UCSD-AML1 (cell line): Measurements from ENCODE around the gene NPAS3.

Experiments used
- DNase-seq: peaks from one replicate; lab custom pipeline; 2025; ENCODE audit not compliant: unreplicated experiment; lab: John Stamatoyannopoulos, UW

NPAS3 gene

DNA sequence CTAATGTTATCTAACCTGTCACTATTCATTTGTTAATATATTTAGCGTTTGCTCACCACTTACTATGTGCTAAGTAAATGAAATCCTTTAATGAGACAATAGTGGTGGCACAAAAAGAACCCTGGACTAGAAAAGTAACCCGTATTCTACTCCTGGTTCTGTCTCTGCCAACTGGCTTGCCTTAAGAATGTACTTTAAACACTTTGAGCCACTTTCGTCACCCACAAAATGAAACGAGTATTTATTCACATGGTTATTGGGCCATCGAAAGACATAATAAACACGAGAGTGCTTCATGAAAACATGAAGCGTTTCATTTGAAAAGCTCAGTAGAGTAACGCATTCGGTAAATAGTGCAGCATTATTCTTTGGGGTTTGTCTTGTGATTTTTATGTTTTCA lies 757.5 kb downstream of the NPAS3 start:
- DNase-seq: no peak

DNA sequence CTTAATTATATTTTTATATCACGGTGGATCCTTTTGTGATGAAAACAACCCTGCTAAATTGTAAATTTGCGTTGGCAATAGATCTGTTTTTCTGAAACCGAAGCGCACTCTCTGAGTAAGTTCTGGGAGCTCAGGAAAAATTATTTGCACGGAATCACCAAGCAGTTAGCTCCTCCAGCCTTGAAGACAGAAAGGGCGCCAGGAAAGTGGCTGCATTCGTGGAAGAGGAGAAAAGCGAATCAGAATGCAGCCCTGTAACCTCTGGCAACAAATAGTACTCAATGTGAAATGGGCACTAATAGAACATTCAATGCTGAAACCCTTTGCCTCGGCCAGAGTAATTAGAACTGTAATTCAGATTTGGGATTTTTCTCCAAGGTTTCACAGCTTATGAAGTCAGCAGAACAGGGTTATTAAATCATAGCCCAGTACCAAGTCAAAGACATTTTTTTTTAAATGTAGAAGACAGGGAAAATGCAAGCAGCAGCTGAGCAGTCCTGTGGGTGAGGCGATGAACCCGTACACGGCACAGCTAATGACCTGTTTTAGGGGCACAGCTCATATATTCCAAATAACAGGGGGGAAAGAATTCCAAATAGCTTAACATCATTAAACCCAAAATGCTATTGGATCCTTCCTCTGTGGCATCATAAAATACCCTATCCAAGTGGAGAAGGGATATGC lies 760.8 kb downstream of the NPAS3 start:
- DNase-seq: no peak

- no peak for DNase-seq
These were observed 761.4 kb downstream of the NPAS3 start for GRCh38 chr14:33700052-33700451.

- DNase-seq: no peak
These were observed 763.6 kb downstream of the NPAS3 start for GRCh38 chr14:33702293-33702692.

GRCh38 chr14:33704481-33704880 lies 765.8 kb downstream of the NPAS3 start:
- DNase-seq: no peak

DNA sequence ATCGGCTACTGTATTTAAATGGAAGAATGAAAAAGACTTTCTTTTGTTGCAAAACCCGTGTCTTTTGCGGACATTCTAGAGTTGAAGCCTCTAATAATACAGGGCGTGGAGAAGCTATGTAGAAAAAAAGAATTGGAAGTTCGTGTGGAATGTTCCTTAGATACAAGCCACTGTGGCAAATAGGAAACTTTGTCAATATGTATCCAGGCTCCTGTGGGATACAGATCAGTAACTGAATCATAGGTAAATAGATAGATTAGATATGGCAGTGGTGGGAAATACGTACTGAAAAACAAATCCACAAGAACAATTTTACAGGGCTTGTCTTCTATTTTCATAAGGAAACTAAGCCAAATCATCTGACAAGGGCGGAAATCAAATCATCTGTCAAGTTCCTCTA lies 766.8 kb downstream of the NPAS3 start:
- no peak for DNase-seq

GRCh38 chr14:33707716-33708115 lies 769.0 kb downstream of the NPAS3 start:
- no peak for DNase-seq

- no peak for DNase-seq
These were observed 770.6 kb downstream of the NPAS3 start for GRCh38 chr14:33709283-33709682.

DNA sequence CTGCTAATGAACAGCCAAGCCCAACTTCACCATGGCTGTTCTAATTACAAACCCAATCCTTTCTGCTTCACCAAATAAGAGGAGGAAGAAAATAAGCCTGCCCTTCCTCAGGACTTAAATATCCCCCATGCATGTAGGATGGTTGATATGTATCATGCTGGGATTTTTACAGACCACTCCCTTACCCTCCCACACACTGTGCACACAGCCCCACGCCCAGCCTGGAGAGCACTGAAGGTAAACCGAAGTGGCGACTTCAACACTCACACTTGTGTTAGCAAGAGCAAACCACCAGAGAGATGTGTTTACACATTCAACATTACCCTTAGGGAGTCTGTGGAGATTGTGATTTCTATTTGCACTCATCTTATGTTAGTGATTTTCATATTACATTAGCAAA lies 771.0 kb downstream of the NPAS3 start:
- DNase-seq: no peak

- DNase-seq: no peak
These were observed 771.6 kb downstream of the NPAS3 start for GRCh38 chr14:33710273-33710672.

GRCh38 chr14:33711194-33711593 lies 772.5 kb downstream of the NPAS3 start:
- no peak for DNase-seq

GRCh38 chr14:33711811-33712216 lies 773.1 kb downstream of the NPAS3 start:
- no peak for DNase-seq

DNA sequence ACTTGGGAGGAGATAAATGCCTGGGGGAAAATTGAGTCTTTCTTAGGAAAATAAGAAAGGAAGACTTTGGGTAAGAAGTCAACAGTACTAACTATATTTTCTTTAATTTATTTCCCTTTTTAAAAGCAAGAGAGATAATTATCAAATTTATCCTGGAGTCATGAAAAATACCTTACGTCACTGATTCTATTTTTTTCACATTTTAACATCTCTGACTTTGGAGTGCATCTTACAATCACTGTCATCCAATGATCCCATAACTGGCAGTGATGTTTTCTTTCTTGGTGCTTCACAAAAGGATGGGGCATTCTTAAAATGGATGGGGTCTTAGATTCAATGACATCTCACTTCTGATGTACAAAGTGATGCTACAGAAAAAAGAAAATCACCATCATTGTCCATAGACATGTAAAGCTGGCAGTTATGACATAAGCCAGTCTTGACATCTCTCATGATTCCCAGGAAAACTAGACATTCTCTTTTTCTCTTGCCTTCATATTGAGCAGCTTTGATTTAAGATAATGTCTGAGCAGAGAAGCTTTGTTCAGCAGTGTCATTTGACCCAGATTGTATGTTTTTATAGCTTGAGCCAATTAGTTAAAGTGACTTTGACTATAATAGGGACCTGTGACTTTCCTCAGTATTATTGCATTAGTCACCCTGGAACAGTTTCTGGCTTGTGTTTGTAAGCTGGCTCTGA lies 776.0 kb downstream of the NPAS3 start:
- no peak for DNase-seq

DNA sequence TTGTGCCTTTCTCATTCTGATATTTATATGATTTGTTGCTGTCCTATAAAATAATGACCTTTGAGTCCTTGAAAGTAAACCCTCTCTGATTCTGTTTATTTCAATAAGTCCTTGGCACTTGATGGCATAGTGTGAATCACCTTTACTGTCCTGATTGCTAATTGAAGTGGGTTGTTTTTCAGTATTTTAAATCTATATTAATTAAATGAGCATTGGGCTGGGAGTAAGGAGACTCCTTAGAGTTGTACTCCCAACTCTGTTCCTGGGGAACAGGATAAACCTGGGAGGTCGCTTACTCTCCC lies 776.5 kb downstream of the NPAS3 start:
- no peak for DNase-seq

DNA sequence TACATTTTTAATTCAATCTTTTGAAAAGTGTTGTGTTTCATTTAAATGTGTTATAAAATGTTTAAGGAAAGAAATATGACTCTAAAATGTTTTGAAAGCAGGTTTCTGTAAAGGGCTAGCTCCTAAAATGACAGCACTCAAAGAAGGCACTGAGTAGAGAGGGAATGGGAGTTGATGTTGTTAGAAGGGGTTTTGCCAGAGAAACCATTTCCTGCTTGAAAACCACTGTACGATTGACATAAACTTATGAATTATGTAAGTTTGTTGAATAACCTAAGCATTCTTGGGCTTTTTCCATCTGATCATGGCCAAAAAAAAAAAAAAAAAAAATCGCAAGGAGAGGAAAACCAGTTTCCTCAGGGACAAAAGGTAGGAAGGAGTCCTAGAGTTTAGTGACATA lies 778.2 kb downstream of the NPAS3 start:
- DNase-seq: no peak

GRCh38 chr14:33717866-33718265 lies 779.2 kb downstream of the NPAS3 start:
- no peak for DNase-seq

- no peak for DNase-seq
These were observed 781.7 kb downstream of the NPAS3 start for GRCh38 chr14:33720284-33720787.

GRCh38 chr14:33726685-33727084 lies 788.0 kb downstream of the NPAS3 start:
- DNase-seq: no peak

- no peak for DNase-seq
These were observed 788.9 kb downstream of the NPAS3 start for GRCh38 chr14:33727606-33728005.

DNA sequence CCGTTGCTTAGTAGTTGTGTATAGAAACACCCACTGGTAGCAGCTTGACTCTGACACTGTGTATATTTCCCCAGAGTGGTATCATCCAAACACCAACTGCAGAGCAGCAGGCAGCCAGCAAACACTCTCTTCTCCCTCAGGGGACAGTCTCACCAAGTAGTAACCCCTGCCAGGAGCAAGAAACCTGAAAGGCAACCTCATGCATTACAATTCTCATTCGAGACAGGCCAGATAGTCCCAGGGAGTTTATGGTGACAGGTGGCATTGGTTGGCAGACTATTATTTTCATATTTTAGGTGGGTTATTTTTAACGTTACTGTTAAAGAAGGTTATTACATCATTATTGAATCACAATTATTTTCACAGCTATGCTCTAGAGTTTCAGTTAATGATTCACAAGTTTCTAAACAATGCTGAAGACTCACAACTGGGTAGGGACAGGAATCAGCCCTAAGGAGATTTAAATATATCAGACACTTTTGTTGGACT lies 789.4 kb downstream of the NPAS3 start:
- no peak for DNase-seq

GRCh38 chr14:33730156-33730555 lies 791.5 kb downstream of the NPAS3 start:
- DNase-seq: no peak

DNA sequence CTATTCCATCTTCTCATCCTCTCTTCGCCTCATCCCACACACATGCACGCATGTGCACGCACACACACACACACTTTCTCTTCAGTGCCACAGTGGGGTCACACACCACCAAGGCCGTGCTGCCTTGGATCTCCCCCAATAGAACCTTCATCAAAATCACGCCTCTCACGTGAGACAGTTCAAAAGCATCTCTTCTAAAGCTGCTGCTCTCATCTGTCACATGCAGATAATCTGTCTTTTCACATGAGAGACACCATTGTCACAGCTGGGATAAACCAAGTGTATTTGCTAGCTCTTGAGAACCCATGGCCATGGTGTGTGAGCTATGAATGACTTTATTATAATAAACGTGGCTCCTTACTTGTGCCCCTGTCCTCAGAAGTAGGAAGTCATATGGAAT lies 793.5 kb downstream of the NPAS3 start:
- DNase-seq: no peak

DNA sequence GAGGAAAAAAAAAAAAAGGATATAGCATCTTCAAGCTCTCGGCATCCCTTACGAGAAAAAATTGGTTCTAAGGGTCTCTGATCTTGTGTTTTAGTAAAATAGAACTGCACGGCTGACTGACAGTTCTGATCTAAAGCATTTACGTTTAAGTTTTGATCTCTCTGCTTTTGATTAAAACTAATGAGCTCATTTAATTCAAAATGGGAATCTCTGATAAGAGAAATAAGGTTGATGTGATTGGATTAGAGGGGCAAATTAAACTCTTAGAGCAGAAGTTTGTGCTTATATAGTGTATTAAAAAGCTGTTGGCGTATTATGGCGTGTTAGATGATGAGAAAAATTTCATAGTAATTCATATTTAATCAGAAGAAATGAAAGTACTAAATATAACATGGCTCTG lies 794.6 kb downstream of the NPAS3 start:
- DNase-seq: no peak
